GM23248 (cell line): Measurements from ENCODE around the gene ETV6. TPM values are rescaled to one million over a fixed set of nuclear protein-coding genes. Genes with fewer than 3 reads are reported as not detected.

Experiments
- DNase-seq: peaks from one replicate; pipeline ENCODE4 v3.0.0-alpha.2; 2015
- H2AFZ ChIP-seq: fragments of 200-600 bp; sonication (generic); 2 replicates; pipeline ENCODE4 v1.6.1; 2016; ENCODE audit warnings: antibody characterized with exemption
- H3F3A ChIP-seq: fragments of 200-600 bp; sonication (generic); 2 replicates; pipeline ENCODE4 v1.6.1; 2016; ENCODE audit warnings: mild to moderate bottlenecking, antibody characterized with exemption, mixed run types; ENCODE audit not compliant: insufficient read depth
- H3K27ac ChIP-seq: fragments of 200-600 bp; sonication (generic); 2 replicates; pipeline ENCODE4 v1.5.1; 2016; ENCODE audit warnings: mild to moderate bottlenecking
- H3K27me3 ChIP-seq: fragments of 200-600 bp; sonication (generic); replicated peaks from 2 replicates; pipeline ENCODE4 v1.6.1; 2016; ENCODE audit warnings: mild to moderate bottlenecking; ENCODE audit not compliant: insufficient read depth
- H3K36me3 ChIP-seq: fragments of 200-600 bp; sonication (generic); 2 replicates; pipeline ENCODE4 v1.6.1; 2016; ENCODE audit warnings: low read depth, mild to moderate bottlenecking
- H3K4me1 ChIP-seq: fragments of 200-600 bp; sonication (generic); 2 replicates; pipeline ENCODE4 v1.6.1; 2016; ENCODE audit warnings: mild to moderate bottlenecking; ENCODE audit not compliant: insufficient read depth
- H3K4me2 ChIP-seq: fragments of 200-600 bp; sonication (generic); one replicate; pipeline ENCODE4 v1.6.1; 2016; ENCODE audit warnings: mild to moderate bottlenecking; ENCODE audit not compliant: unreplicated experiment
- H3K4me3 ChIP-seq: fragments of 200-600 bp; sonication (generic); 2 replicates; pipeline ENCODE4 v1.5.1; 2016; ENCODE audit warnings: mild to moderate bottlenecking
- H3K79me2 ChIP-seq: fragments of 200-600 bp; sonication (generic); 2 replicates; pipeline ENCODE4 v1.6.1; 2016; ENCODE audit warnings: mild to moderate bottlenecking; ENCODE audit not compliant: insufficient read depth
- H3K9ac ChIP-seq: fragments of 200-600 bp; sonication (generic); 2 replicates; pipeline ENCODE4 v1.6.1; 2016; ENCODE audit warnings: mild to moderate bottlenecking
- H3K9me2 ChIP-seq: fragments of 200-600 bp; sonication (generic); 2 replicates; pipeline ENCODE4 v1.6.1; 2016; ENCODE audit warnings: mixed run types, mild to moderate bottlenecking, moderate library complexity; ENCODE audit not compliant: insufficient read depth
- H3K9me3 ChIP-seq: fragments of 200-600 bp; sonication (generic); one replicate; pipeline ENCODE4 v1.6.1; 2017; ENCODE audit warnings: low read depth
- H4K20me1 ChIP-seq: fragments of 200-600 bp; sonication (generic); 2 replicates; pipeline ENCODE4 v1.6.0; 2016; ENCODE audit not compliant: insufficient read depth
- EZH2 ChIP-seq: fragments of 200-600 bp; sonication (generic); IDR thresholded peaks from 2 replicates; pipeline ENCODE4 v1.6.1; 2018; ENCODE audit warnings: antibody characterized with exemption, mild to moderate bottlenecking; ENCODE audit not compliant: insufficient read depth, poor library complexity, severe bottlenecking
- EZH2phosphoT487 ChIP-seq: fragments of 200-600 bp; sonication (generic); IDR thresholded peaks from 2 replicates; pipeline ENCODE4 v1.6.1; 2018; ENCODE audit warnings: antibody characterized with exemption, moderate library complexity, mild to moderate bottlenecking, low read depth; ENCODE audit not compliant: insufficient read depth
- WGBS, 2 experiments: methylation state at CpG; one replicate each; pipeline ENCODE4 v1.1.6; 2015 to 2017; ENCODE audit warnings: low lambda C conversion rate in 2 of 2, low coverage in 1 of 2; ENCODE audit errors: missing lambda C conversion rate in 2 of 2; 5-methylcytosine and 5-hydroxymethylcytosine counted together
- in situ Hi-C: fragments of 300-500 bp; cut with MboI; formaldehyde crosslinking; loops from 2 replicates; pipeline ENCODE4 v1.15.0; 2020
- polyA plus RNA-seq: library from polyadenylated mRNA; unstranded; fragments of >200 nt; fragmentation: Nextera tagmentation; extraction: Ambion mirVana; gene quantifications from 2 replicates; pipeline ENCODE4 v1.2.1, GENCODE V29; 2016
- total RNA-seq: library from RNA; depleted of rRNA; stranded (reverse); fragments of >200 nt; shearing (Covaris generic); gene quantifications from 2 replicates; pipeline ENCODE4 v1.2.3, GENCODE V29; 2014

ETV6 gene
- total and polyA plus RNA-seq, 2 experiments from 2014 or later: 2.5 to 10.4 TPM

DNA sequence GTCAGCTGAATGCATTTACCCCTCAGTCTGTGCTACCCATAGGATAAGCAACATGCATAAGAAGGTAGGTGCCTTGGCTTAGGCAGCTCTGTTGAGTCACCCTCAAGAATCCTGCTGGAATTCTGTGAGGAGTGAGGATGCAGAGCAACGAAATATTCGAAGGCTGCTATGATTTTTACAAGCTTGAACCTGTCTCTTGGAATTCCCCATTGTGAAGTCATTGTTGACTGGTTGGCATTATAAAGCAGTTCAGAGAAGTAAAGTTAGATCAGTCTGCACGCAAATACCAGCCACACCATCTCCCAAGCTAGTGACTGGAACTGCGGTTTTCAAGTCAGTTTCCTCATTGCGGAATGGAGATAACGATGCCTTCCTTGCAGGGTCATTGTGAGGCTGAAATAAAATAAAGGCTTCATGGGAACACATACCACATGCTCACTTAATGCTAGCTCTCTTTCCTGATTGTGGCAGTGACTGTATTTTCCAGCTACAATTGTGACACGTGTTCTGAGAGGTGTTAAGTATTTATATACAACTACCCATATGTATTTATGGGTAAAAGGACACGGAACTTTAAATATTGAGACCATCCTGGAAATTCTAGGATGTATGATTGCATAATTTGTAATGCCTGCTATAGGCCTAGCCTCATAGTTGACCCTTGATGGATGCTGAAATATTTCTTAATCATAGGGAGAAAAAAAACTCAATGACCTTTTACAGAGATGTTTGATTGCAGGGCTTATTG lies 96.7 kb downstream of the ETV6 start:
- TF ChIP-seq EZH2phosphoT487 (no peak), EZH2 (no peak)
- no peaks in the 10 kb centered on the region for H3K27me3 ChIP-seq
- 92% methylated on average over 8 of the region's 8 CpGs for WGBS, 2 experiments
- H2AFZ ChIP-seq: no peak overlapping the region
- H3K9ac ChIP-seq: no peak overlapping the region
- in situ Hi-C loops: no loop called here
- H3K9me3 ChIP-seq: no peaks in the 10 kb centered on the region
- H3K9me2 ChIP-seq: no peaks in the 10 kb centered on the region
- peak; percentile 26 for DNase-seq
- no peaks in the 10 kb centered on the region for H3K36me3 ChIP-seq
- H3F3A ChIP-seq: peaks cover 12% of the 10 kb centered on the region; the same call in 1 of the 2 replicates
- H3K27ac ChIP-seq: no peak overlapping the region
- peaks cover 16% of the 10 kb centered on the region for H3K4me1 ChIP-seq
- H3K4me2 ChIP-seq: no peak overlapping the region
- H3K4me3 ChIP-seq: no peak overlapping the region
- peaks cover 96% of the 10 kb centered on the region for H3K79me2 ChIP-seq
- H4K20me1 ChIP-seq: no peaks in the 10 kb centered on the region; the same call in 1 of the 2 replicates

DNA sequence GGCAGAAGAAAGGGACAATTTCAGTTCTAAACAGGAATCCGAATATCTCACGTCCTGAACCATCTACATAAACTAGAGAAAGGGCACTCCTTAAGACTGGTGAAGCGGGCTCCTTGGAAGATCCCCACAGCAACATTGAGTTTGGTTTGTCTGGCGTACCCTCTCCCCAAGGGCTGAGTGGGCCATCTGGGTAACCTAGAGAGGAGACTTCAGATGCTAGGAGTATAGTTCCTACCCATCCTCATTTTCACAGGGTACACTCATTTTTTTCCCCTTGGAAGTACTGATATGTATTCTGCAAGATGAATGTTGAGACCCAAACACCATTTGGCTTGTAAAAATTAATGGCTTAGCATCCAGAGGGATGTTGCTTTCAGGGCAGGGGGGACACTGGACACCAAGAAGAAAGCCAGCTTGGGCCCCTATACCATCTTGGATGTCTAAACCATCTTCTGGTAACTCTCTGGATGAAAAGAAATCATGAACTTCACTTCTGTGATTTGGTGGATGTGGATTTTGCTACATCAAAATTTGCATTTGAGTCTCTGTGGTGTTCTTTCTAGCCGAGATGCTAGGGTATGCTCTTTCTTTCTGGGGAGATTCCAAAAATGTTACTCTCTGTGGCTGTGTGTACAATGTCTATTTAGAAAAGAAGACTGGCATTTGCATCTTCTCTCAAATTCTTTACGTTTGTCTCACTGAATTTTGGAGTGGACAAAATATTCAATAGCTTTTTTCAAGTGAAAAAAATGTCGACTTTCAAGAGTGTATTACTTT lies 97.7 kb downstream of the ETV6 start:
- Histone ChIP-seq H3K4me2 (no peak overlapping the region), H3K9me3 (no peaks in the 10 kb centered on the region), H3K4me1 (peaks cover 10% of the 10 kb centered on the region; the same call in 1 of the 2 replicates), H4K20me1 (no peaks in the 10 kb centered on the region; the same call in 1 of the 2 replicates), H3K36me3 (no peaks in the 10 kb centered on the region), H3F3A (peaks cover 5% of the 10 kb centered on the region; the same call in 1 of the 2 replicates), H3K79me2 (peaks cover 96% of the 10 kb centered on the region), H3K27me3 (no peaks in the 10 kb centered on the region), H3K27ac (no peak overlapping the region), H3K9me2 (no peaks in the 10 kb centered on the region), H2AFZ (no peak overlapping the region), H3K4me3 (no peak overlapping the region), H3K9ac (no peak overlapping the region)
- WGBS, 2 experiments: 87 to 88% methylated on average over 7 of the region's 7 CpGs
- DNase-seq: no peak
- in situ Hi-C loops: no loop called here
- TF ChIP-seq EZH2phosphoT487 (no peak), EZH2 (no peak)

DNA sequence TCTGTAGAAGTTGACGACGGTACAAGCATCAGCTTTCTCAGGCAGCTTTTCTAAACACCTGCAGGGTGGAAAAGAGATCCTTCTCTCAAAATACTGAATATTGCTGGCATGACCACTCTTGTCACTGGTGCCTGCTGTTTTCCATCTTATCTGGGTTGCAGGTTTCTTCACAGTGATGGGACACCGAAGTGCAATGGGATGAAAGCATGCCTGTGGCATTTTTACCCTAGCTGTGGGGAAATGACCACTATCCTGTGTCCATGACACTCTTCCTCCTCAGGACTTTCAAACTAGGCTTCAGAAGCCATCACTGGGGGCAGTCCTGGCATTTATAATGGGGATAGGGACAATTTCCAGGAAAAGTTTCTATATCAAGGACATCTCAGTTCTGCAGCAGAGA lies 98.5 kb downstream of the ETV6 start:
- no peaks in the 10 kb centered on the region for H3K36me3 ChIP-seq
- DNase-seq: no peak
- no peaks in the 10 kb centered on the region; the same call in 1 of the 2 replicates for H4K20me1 ChIP-seq
- H3K27me3 ChIP-seq: no peaks in the 10 kb centered on the region
- no peak overlapping the region for H3K4me2 ChIP-seq
- in situ Hi-C loops: no loop called here
- H3F3A ChIP-seq: peaks cover 5% of the 10 kb centered on the region; the same call in 1 of the 2 replicates
- TF ChIP-seq EZH2 (no peak), EZH2phosphoT487 (no peak)
- H2AFZ ChIP-seq: no peak overlapping the region
- H3K79me2 ChIP-seq: peaks cover 91% of the 10 kb centered on the region
- H3K4me3 ChIP-seq: no peak overlapping the region
- H3K27ac ChIP-seq: no peak overlapping the region
- no peak overlapping the region for H3K9ac ChIP-seq
- WGBS, 2 experiments: 97 to 98% methylated on average over 3 of the region's 3 CpGs
- H3K9me3 ChIP-seq: no peaks in the 10 kb centered on the region
- no peaks in the 10 kb centered on the region for H3K9me2 ChIP-seq
- peaks cover 10% of the 10 kb centered on the region; the same call in 1 of the 2 replicates for H3K4me1 ChIP-seq

DNA sequence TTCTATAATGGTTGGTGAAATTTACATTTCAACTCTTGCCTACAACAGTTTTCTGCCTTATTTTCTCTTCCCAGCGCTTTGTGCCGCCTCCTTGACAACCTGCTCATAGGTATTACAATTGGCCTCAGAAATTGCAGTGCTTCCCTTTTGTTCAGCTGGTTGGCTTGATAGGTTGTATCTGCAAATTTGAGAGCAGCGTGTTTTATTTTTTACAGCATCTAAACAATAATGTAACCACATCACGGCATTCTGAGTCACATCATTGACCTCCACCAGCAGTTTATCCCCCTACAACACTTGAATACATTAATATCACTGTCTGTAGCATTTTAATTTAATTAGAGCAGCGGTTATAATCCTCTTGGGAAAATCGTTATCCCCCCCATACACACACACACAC lies 99.4 kb downstream of the ETV6 start:
- TF ChIP-seq EZH2phosphoT487: no peak
- TF ChIP-seq EZH2: no peak
- no peak for DNase-seq
- H3K4me1 ChIP-seq: peaks cover 10% of the 10 kb centered on the region; the same call in 1 of the 2 replicates
- WGBS, 2 experiments: 80 to 81% methylated on average over 6 of the region's 6 CpGs
- H3K4me2 ChIP-seq: no peak overlapping the region
- H3K27ac ChIP-seq: no peak overlapping the region
- H3K27me3 ChIP-seq: no peaks in the 10 kb centered on the region
- H3F3A ChIP-seq: peaks cover 5% of the 10 kb centered on the region; the same call in 1 of the 2 replicates
- no peaks in the 10 kb centered on the region for H3K9me2 ChIP-seq
- no peak overlapping the region for H2AFZ ChIP-seq
- no peaks in the 10 kb centered on the region for H3K9me3 ChIP-seq
- H3K79me2 ChIP-seq: peaks cover 81% of the 10 kb centered on the region
- no peak overlapping the region for H3K9ac ChIP-seq
- no peak overlapping the region for H3K4me3 ChIP-seq
- no peaks in the 10 kb centered on the region; the same call in 1 of the 2 replicates for H4K20me1 ChIP-seq
- in situ Hi-C loops: no loop called here
- H3K36me3 ChIP-seq: no peaks in the 10 kb centered on the region
